Measurements from ENCODE around the gene SRGAP3.

GRCh38 chr3:9225268-9225667 is 24.2 kb downstream of the SRGAP3 start:
- TF ChIP-seq TSHZ2 (CRISPR knock-in tag; IDR thresholded peaks at IDR 0.05) (no peak), PATZ1 (CRISPR knock-in tag; IDR thresholded peaks at IDR 0.05; ENCODE audit: borderline replicate concordance) (no peak), SNAI2 (CRISPR knock-in tag; IDR thresholded peaks at IDR 0.05) (no peak), GLIS3 (CRISPR knock-in tag; IDR thresholded peaks at IDR 0.05) (no peak), TCF4 (CRISPR knock-in tag; IDR thresholded peaks at IDR 0.05; ENCODE audit: borderline replicate concordance) (no peak), CREB5 (CRISPR knock-in tag; IDR thresholded peaks at IDR 0.05; ENCODE audit: low read depth) (no peak), PPARA (CRISPR knock-in tag; IDR thresholded peaks at IDR 0.05; ENCODE audit: borderline replicate concordance) (no peak), TOX (CRISPR knock-in tag; IDR thresholded peaks at IDR 0.05; ENCODE audit: borderline replicate concordance) (no peak)
